ENCODE data around the gene KIAA2012. TPM values are rescaled to one million over a fixed set of nuclear protein-coding genes. Genes with fewer than 3 reads are reported as not detected.

Gene KIAA2012
- total RNA-seq, 1 experiment from 2014 or later = not detected

DNA sequence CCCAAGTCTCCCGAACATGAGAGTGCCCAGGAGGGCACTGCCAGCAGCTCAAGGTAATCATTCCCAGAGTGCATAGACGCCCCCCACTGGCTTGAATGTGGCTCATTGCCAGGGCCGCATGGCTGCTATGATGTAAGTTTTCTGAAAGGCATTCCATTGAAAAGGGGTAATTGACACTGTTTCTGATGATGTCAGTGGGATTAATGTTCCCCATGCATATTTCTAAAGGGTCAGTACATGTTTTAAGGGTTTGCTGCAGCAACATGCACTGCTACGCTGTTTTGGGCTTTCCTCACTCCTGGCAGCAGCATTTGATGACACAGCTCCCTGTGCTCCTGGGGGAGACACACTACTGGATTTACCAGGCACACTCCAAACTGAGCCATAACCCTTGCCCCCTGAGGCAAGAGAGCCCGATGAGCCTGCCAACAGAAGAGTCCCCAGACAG lies 36.7 kb downstream of the KIAA2012 start:
- CTCF ChIA-PET = no interaction called here
- Mint-ChIP-seq H3K27ac (ENCODE audit: unreplicated experiment) (no peak overlapping the region), H3K4me3 (ENCODE audit: low read depth, unreplicated experiment) (no peak overlapping the region), H3K27me3 (ENCODE audit: unreplicated experiment) (no peaks in the 10 kb centered on the region), H3K36me3 (ENCODE audit: insufficient read depth, unreplicated experiment) (no peaks in the 10 kb centered on the region), H3K9me3 (ENCODE audit: low read depth, unreplicated experiment) (no peaks in the 10 kb centered on the region), H3K4me1 (ENCODE audit: low read depth, unreplicated experiment) (peaks cover 20% of the 10 kb centered on the region)
- intact Hi-C loops (cut with micrococcal nuclease; ENCODE audit: unreplicated experiment) = loop anchor here (5.0 kb wide), 1 partner anchor 48 kb away; no protein-coding TSS in a partner anchor
- TF ChIP-seq, protein P1, sequence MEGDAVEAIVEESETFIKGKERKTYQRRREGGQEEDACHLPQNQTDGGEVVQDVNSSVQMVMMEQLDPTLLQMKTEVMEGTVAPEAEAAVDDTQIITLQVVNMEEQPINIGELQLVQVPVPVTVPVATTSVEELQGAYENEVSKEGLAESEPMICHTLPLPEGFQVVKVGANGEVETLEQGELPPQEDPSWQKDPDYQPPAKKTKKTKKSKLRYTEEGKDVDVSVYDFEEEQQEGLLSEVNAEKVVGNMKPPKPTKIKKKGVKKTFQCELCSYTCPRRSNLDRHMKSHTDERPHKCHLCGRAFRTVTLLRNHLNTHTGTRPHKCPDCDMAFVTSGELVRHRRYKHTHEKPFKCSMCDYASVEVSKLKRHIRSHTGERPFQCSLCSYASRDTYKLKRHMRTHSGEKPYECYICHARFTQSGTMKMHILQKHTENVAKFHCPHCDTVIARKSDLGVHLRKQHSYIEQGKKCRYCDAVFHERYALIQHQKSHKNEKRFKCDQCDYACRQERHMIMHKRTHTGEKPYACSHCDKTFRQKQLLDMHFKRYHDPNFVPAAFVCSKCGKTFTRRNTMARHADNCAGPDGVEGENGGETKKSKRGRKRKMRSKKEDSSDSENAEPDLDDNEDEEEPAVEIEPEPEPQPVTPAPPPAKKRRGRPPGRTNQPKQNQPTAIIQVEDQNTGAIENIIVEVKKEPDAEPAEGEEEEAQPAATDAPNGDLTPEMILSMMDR (IDR thresholded peaks at IDR 0.05; ENCODE audit: unreplicated experiment) = no peak
- no peak for DNase-seq
- BruUV-seq (replicated peaks) = no TSS peak

DNA sequence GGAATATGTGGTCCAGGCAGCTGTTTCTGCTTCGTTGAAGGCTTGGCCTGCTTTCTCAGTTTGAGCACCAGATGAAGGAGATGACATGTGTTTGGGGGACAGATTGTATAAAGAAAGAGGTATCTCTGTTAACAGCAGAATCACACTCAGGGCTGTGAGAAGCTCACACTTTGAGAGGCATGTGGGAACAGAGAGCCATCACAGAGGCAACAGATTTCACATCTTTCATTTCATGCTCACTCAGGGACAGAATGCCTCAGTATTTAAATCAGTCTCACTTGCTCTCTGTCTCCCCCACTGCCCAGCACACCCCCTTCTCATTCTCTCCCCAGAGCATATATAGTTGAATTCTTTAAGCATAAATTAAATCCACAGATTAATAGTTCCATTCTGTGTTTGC lies 37.4 kb downstream of the KIAA2012 start:
- TF ChIP-seq, protein P1 (IDR thresholded peaks at IDR 0.05; ENCODE audit: unreplicated experiment) = no peak
- no peaks in the 10 kb centered on the region for H3K9me3 Mint-ChIP-seq (ENCODE audit: low read depth, unreplicated experiment)
- no peak overlapping the region for H3K4me3 Mint-ChIP-seq (ENCODE audit: low read depth, unreplicated experiment)

DNA sequence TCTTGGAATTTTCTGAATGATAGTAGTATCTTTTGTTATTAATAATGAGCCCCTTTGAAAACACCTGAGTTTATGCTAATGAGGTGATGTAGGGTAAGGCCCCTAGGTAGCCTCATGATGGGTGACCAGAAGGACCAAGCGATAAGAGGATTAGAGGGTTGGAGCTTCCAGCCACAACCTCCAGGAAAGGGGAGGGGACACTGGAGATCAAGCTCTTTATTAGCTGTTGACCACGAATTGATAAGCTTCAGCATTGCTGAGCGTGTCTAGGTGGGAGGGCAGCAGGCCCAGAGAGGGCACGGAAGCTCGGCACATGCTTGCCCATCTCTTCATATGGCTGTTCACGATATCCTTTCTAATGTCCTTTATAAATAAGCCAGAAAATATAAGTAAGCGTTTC lies 39.0 kb downstream of the KIAA2012 start:
- TF ChIP-seq, protein P1 (IDR thresholded peaks at IDR 0.05; ENCODE audit: unreplicated experiment) = no peak
- H3K36me3 Mint-ChIP-seq (ENCODE audit: insufficient read depth, unreplicated experiment) = no peaks in the 10 kb centered on the region
- no peak overlapping the region for H3K4me3 Mint-ChIP-seq (ENCODE audit: low read depth, unreplicated experiment)
- no peaks in the 10 kb centered on the region for H3K27me3 Mint-ChIP-seq (ENCODE audit: unreplicated experiment)
- CTCF ChIA-PET = no interaction called here
- H3K4me1 Mint-ChIP-seq (ENCODE audit: low read depth, unreplicated experiment) = peaks cover 31% of the 10 kb centered on the region
- H3K9me3 Mint-ChIP-seq (ENCODE audit: low read depth, unreplicated experiment) = peaks cover 2% of the 10 kb centered on the region
- no TSS peak for BruUV-seq (replicated peaks)
- H3K27ac Mint-ChIP-seq (ENCODE audit: unreplicated experiment) = no peak overlapping the region
- intact Hi-C loops (cut with micrococcal nuclease; ENCODE audit: unreplicated experiment) = no loop called here
- DNase-seq = no peak

More for the DNA sequence above, 37.4 kb downstream of the KIAA2012 start:
- H3K36me3 Mint-ChIP-seq (ENCODE audit: insufficient read depth, unreplicated experiment) = no peaks in the 10 kb centered on the region
- no peaks in the 10 kb centered on the region for H3K27me3 Mint-ChIP-seq (ENCODE audit: unreplicated experiment)
- peaks cover 20% of the 10 kb centered on the region for H3K4me1 Mint-ChIP-seq (ENCODE audit: low read depth, unreplicated experiment)
- CTCF ChIA-PET = no interaction called here
- intact Hi-C loops (cut with micrococcal nuclease; ENCODE audit: unreplicated experiment) = no loop called here
- no peak overlapping the region for H3K27ac Mint-ChIP-seq (ENCODE audit: unreplicated experiment)
- BruUV-seq (replicated peaks) = no TSS peak
- no peak for DNase-seq

DNA sequence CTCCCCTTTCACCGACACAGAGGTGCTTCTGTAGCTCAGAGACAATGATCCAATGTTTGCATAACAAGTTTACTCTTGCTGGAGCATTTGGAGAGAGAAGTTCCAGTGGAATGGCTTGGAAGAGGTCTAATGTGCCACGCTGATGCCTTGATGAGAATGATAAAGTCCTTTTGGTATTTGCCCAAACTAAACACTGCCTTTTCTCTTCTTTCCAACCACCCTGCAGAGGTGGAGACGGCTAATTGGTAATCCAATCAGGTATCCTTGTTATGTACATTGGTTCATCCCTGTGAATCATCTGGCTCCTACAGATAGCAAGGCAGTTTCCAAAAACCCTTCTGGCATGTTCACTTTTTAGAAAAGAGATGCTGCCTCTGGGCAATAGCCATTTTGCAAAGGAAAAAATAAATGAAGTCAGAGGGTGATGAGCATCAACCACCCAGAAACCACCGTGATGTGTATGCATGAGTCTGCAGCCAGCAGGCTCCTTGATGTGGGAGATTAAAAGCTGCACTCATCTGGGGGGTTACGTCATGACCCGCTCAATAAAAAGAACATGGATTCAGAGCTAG lies 40.6 kb downstream of the KIAA2012 start:
- BruUV-seq (replicated peaks) = no TSS peak
- Mint-ChIP-seq H3K27me3 (ENCODE audit: unreplicated experiment) (no peaks in the 10 kb centered on the region), H3K9me3 (ENCODE audit: low read depth, unreplicated experiment) (peaks cover 4% of the 10 kb centered on the region), H3K36me3 (ENCODE audit: insufficient read depth, unreplicated experiment) (no peaks in the 10 kb centered on the region), H3K4me3 (ENCODE audit: low read depth, unreplicated experiment) (no peak overlapping the region), H3K27ac (ENCODE audit: unreplicated experiment) (no peak overlapping the region), H3K4me1 (ENCODE audit: low read depth, unreplicated experiment) (peaks cover 32% of the 10 kb centered on the region)
- intact Hi-C loops (cut with micrococcal nuclease; ENCODE audit: unreplicated experiment) = no loop called here
- CTCF ChIA-PET = no interaction called here
- no peak for DNase-seq
- TF ChIP-seq, protein P1 (IDR thresholded peaks at IDR 0.05; ENCODE audit: unreplicated experiment) = no peak

All from Calu3 (cell line).